WERI-Rb-1 (cell line): ENCODE results near the gene DNPH1.

ENCODE experiments used
- DNase-seq: peaks from one replicate; pipeline ENCODE4 v3.0.0-alpha.2; 2020
- H3K27ac ChIP-seq: fragments of 250-450 bp; sonication (Bioruptor Pico); 2 replicates; pipeline ENCODE4 v1.5.1; 2020; ENCODE audit warnings: mild to moderate bottlenecking, moderate library complexity
- H3K27me3 ChIP-seq: fragments of 250-450 bp; sonication (Bioruptor Pico); 2 replicates; pipeline ENCODE4 v1.5.1; 2021; ENCODE audit warnings: mild to moderate bottlenecking, low read depth, moderate library complexity; ENCODE audit not compliant: insufficient read depth, severe bottlenecking
- H3K36me3 ChIP-seq: fragments of 250-450 bp; sonication (Bioruptor Pico); 2 replicates; pipeline ENCODE4 v1.5.1; 2020; ENCODE audit warnings: mild to moderate bottlenecking, moderate library complexity
- H3K4me3 ChIP-seq: 2 replicates; pipeline ENCODE4 v1.5.1; 2011; ENCODE audit warnings: low read depth, mild to moderate bottlenecking, control low read depth, low read length
- H3K9me3 ChIP-seq: fragments of 250-450 bp; sonication (Bioruptor Pico); 2 replicates; pipeline ENCODE4 v1.5.1; 2021; ENCODE audit warnings: mild to moderate bottlenecking, moderate library complexity; ENCODE audit not compliant: severe bottlenecking
- CTCF ChIP-seq: IDR thresholded peaks from 2 replicates; pipeline ENCODE4 v1.5.1; 2011; ENCODE audit warnings: low read depth, mild to moderate bottlenecking, control low read depth, inconsistent platforms, low read length

DNPH1 gene

DNA sequence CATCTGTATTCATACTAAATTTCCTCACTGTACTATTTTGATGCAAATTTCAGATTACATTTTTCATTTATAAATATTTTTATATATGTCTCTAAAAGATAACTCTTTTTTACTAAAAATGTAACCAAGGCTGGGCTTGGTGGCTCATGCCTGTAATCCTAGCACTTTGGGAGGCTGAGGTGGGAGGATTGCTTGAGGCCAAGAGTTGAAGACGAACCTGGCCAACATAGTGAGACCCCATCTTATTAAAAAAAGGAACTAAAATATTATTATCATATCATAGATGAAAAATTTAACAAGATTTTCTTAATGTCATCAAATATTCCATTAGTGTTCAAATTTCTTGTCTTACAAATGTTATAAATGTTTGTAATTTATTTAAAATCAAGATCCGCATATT is 6.6 kb upstream of the DNPH1 start:
- H3K27ac ChIP-seq: no peak overlapping the region
- H3K9me3 ChIP-seq: peaks cover 8% of the 10 kb centered on the region
- DNase-seq: no peak
- no peak overlapping the region for H3K4me3 ChIP-seq
- no peaks in the 10 kb centered on the region for H3K36me3 ChIP-seq
- H3K27me3 ChIP-seq: no peaks in the 10 kb centered on the region
- TF ChIP-seq CTCF: no peak

- H3K36me3 ChIP-seq: no peaks in the 10 kb centered on the region; the same call in 1 of the 2 replicates
- DNase-seq: no peak
- no peaks in the 10 kb centered on the region for H3K9me3 ChIP-seq
- H3K27ac ChIP-seq: no peak overlapping the region
- no peaks in the 10 kb centered on the region for H3K27me3 ChIP-seq
- TF ChIP-seq CTCF: no peak
- no peak overlapping the region for H3K4me3 ChIP-seq
Observed at GRCh38 chr6:43231735-43232450, 2.6 kb upstream of the DNPH1 start.

DNA sequence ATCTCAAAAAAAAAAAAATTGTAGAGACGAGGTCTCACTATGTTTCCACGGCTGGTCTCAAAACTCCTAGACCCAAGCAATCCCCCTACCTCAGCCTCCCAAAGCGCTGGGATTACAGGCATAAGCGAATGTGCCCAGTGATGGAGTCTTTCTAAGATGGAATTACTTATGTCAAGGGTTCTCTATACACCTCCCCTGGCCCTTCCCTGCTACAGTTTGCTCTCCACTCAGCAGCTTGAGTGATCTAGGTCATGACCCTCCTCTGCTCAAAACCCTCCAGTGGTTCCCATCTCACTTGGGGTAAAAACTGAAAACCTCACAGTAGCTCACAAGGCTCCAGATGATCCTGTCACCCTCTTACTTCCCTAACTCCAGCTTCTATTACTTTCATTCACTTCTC is 1.8 kb upstream of the DNPH1 start:
- no peak for TF ChIP-seq CTCF
- no peaks in the 10 kb centered on the region for H3K27me3 ChIP-seq
- no peak overlapping the region for H3K27ac ChIP-seq
- DNase-seq: no peak
- H3K36me3 ChIP-seq: no peaks in the 10 kb centered on the region; the same call in 1 of the 2 replicates
- H3K9me3 ChIP-seq: no peaks in the 10 kb centered on the region
- no peak overlapping the region for H3K4me3 ChIP-seq

GRCh38 chr6:43229803-43230620 is 731 bp upstream of the DNPH1 start:
- H3K27ac ChIP-seq: no peak overlapping the region

GRCh38 chr6:43226192-43226851 is 3.0 kb downstream of the DNPH1 start:
- Histone ChIP-seq H3K27me3 (no peaks in the 10 kb centered on the region), H3K27ac (peak overlapping the region; percentile 69), H3K9me3 (no peaks in the 10 kb centered on the region), H3K4me3 (no peak overlapping the region), H3K36me3 (peaks cover 28% of the 10 kb centered on the region)
- DNase-seq: no peak
- TF ChIP-seq CTCF: no peak

More at GRCh38 chr6:43229803-43230620, 731 bp upstream of the DNPH1 start:
- DNase-seq: no peak
- Histone ChIP-seq H3K36me3 (no peaks in the 10 kb centered on the region; the same call in 1 of the 2 replicates), H3K9me3 (no peaks in the 10 kb centered on the region), H3K4me3 (no peak overlapping the region), H3K27me3 (no peaks in the 10 kb centered on the region)
- no peak for TF ChIP-seq CTCF
